Measurements from ENCODE around the gene ST8SIA2.

ST8SIA2 gene

DNA sequence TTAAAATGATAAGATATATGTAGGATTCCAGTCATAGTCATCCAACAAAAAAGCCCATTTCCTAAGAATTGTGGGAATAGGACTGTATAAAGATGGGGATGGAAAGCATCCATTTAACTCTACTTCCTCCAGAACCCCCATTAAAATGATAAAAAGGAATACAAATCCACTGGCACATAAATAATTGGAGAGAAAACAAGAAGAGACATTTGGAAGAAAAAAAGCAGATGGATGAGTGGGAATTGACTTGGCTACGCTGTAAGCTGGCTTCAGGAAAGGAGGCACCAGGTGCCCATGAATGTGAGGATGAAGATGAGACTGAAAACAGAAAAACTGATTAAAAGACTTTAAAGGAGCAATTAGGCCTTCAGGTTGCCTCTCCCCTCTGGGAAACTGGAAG is 91.8 kb downstream of the ST8SIA2 start:
- Mint-ChIP-seq H3K27me3 (peaks cover 18% of the 10 kb centered on the region), H3K27ac (no peak overlapping the region), H3K4me1 (no peaks in the 10 kb centered on the region), H3K4me3 (no peak overlapping the region), H3K9me3 (peaks cover 0 to 12% of the 10 kb centered on the region in 2 donors)
- no peak for DNase-seq
- no peak for ATAC-seq

DNA sequence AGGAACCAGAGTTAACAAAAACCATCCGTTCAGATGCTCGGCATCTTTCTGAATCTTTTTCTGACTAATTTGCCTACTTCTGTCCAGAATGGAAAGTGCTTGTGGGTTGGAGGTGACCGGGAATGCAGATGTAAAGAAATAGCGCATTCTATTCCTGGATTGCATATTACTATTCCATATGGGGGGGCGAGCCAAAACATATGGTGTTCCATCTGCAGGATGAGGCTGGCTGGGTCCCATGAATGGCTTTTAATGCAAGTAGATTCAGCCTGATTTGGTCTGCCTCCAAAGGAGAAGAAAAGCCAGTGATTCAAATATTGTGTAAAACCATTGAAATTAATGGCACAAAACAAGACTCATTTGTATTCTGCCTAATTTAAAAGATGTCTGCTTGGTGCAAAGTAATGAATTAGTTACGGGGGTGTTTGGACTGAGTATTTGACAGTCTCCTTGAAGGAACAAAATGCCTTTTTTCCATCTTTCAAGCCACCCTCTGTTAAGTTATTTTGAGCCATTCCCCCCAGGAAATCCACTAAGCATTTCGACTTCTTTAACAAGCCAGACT is 99.0 kb downstream of the ST8SIA2 start:
- H3K27ac Mint-ChIP-seq, result no peak overlapping the region
- no peak overlapping the region for H3K4me3 Mint-ChIP-seq
- peaks cover 11 to 24% of the 10 kb centered on the region in 2 donors for H3K9me3 Mint-ChIP-seq
- H3K4me1 Mint-ChIP-seq, result no peaks in the 10 kb centered on the region
- ATAC-seq (no peak), DNase-seq (no peak)
- H3K27me3 Mint-ChIP-seq, result peaks cover 25% of the 10 kb centered on the region

DNA sequence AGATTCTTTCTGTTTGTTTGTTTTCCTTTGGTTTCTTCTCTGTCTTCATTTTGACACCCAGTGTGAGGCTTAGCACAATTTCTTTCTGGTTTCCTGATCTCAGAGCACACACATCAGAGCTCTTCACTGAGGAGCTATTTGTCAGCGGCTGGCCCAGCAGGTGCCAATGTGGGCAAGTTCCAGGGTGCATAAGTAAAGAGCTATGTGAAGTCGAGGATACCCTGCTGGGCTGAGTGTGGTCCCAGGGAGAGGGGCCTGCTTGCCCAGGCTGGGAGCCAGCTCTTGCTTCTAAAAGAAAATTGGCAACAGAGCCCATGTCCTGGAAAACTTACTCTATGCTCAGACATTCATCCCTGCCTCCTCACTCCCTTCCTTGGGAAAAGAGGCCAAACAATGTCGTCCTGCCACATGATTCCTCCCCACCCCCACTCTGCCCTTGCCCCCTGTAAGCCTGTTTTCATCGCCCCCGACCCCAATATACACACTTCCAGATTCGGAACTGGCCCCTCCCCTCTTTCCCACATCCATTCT is 101.2 kb downstream of the ST8SIA2 start:
- no peak for DNase-seq
- H3K9me3 Mint-ChIP-seq, result peaks cover 11 to 22% of the 10 kb centered on the region in 2 donors
- H3K27me3 Mint-ChIP-seq, result peaks cover 25% of the 10 kb centered on the region
- H3K4me1 Mint-ChIP-seq, result no peaks in the 10 kb centered on the region
- no peak overlapping the region for H3K27ac Mint-ChIP-seq
- no peak for ATAC-seq
- no peak overlapping the region for H3K4me3 Mint-ChIP-seq

DNA sequence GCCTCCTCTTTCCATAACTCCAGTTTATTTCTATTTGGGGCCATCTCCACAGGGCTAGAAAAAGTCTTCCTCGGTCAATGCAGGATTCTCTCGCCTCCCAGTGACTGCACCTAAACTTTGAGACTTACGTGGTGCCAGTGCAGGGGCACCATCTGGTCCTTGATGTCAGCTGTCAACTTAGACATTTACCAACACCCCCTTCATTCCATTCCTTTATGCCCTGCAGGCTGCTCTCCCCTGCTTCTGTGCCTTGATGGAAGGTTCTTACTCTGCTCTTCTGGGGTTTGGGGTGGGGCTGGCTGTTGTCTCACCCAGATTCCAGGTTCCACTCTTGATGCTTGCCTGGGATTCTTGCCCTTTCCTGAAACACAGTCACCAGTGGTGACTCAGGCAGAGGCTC is 101.8 kb downstream of the ST8SIA2 start:
- H3K4me1 Mint-ChIP-seq, result no peaks in the 10 kb centered on the region
- no peak overlapping the region for H3K27ac Mint-ChIP-seq
- no peak overlapping the region for H3K4me3 Mint-ChIP-seq
- H3K9me3 Mint-ChIP-seq, result peaks cover 11 to 16% of the 10 kb centered on the region in 2 donors
- ATAC-seq, result no peak
- DNase-seq, result no peak
- peaks cover 25% of the 10 kb centered on the region for H3K27me3 Mint-ChIP-seq

DNA sequence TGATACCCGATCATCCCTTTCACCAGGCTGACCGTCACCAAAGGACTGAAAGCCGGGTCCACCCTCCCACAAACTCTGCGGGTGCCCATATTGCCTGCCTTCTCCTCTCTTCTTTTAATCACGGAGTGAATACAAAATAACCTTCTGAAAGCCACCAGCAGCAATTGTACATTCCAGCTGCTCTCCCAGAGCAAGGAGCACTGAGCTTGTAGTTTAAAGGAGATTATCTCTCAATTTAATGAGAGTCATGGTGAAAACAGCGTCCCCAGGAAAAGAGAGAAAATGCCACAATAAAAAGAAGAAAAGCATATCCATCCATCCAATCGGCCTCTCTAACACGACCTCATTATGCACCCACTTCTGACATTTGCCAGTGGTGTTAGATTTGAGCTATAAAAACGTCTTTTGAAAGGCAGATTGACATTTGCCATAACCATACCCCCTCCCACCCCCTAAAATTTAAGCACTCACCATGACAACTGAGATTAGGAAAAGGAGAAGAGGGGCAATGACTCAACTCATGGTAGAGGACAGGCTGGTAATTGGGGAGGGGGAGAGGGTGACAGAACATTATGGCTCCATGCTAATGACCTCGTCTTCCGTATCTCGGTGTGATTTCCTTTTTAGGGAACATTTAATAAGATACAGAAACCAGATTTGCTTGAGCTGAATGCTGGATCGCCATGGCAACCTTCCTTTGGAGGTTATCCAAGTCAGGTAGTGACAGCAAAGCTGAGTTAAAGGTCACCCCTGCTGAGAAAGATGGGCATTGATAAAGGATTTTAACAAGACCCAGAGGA is 106.2 kb downstream of the ST8SIA2 start:
- H3K27me3 Mint-ChIP-seq, result peaks cover 22% of the 10 kb centered on the region
- H3K4me3 Mint-ChIP-seq, result no peak overlapping the region
- H3K4me1 Mint-ChIP-seq, result no peaks in the 10 kb centered on the region
- ATAC-seq (no peak), DNase-seq (no peak)
- H3K27ac Mint-ChIP-seq, result no peak overlapping the region
- no peaks in the 10 kb centered on the region for H3K9me3 Mint-ChIP-seq

DNA sequence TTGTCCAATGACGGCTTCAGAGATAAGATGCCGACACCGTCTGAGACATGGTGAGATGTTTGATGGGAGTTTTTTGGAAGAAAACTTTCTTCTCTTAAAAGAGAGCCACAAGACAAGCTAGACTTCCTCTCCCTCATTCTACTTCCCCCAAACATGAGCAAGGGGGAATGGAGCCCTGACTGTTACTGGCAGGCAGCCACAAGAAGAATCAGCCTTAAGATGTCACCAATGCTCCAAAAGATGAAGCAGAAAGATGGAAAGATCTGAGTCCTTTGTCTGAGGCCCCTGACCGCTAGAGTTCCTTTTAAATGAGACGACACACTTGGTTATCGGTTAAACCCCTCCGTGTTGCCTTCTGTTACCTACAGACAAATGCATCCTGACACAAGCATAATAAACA is 108.7 kb downstream of the ST8SIA2 start:
- no peak for ATAC-seq
- peaks cover 6% of the 10 kb centered on the region for H3K27me3 Mint-ChIP-seq
- H3K9me3 Mint-ChIP-seq, result peaks cover 8 to 10% of the 10 kb centered on the region in 2 donors
- DNase-seq, result no peak
- no peak overlapping the region for H3K4me3 Mint-ChIP-seq
- no peaks in the 10 kb centered on the region for H3K4me1 Mint-ChIP-seq
- H3K27ac Mint-ChIP-seq, result no peak overlapping the region

DNA sequence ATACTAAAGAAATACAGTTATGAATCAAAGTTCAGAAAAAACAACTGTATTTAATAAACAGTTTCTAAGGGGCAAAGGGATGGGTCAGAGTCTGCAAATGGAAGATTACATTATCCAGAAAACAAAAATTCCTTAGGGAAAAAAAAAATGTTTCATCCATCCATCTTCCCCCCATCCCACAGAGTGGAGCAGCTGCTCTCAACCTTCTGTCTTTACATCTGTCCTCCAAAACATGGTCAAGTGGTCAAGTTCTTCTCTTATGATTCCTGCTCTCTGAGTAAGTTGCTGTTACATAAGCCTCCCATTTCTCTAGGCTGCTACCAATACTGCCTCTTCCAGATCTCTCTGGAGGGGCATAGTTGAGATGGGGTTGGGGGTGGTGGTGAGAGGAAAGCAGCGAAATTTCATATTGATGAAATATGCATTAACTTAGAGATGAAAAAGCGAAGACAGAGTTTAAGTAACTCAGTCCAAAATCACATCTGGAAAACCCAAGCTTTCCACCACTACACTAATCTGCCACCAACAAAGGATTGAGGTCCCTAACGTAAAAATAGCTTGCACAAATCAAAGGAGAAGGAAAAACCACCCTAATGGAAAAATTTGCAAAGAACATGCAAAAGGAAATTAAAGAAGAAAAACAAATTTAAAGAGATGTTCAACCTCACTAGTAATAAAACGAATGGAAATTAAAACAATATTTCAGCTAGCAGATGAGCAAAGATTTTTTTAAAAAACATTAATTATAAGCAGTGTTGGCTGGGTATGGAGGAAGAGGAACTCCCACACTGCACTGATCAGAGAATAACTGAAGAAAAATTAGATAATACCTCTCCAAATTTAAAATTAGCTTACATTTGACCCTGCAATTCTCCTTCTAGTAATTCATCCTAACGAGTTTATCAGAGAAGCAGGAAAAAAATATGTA is 109.5 kb downstream of the ST8SIA2 start:
- peaks cover 6% of the 10 kb centered on the region for H3K27me3 Mint-ChIP-seq

DNA sequence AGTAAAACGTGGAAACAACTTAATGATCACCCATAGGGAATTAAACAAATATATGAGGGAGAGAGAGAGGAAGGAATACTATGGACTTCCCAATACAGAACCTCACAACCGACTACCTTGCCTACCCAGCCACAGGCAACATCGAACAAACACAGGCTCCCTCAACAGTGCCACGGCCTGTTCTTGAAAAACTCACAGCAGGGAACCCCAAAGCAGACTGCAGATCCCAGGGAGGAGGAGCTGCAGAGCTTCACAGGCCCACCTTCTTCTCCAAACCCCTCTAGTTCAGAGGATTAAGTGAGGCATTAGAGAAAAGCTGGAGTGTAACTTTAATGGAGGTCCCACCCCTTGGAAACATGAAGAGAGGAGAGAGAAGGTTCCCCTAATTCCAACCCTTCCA is 110.2 kb downstream of the ST8SIA2 start:
- DNase-seq (no peak), ATAC-seq (no peak)
- no peak overlapping the region for H3K27ac Mint-ChIP-seq
- H3K27me3 Mint-ChIP-seq, result peaks cover 6% of the 10 kb centered on the region
- peaks cover 8 to 10% of the 10 kb centered on the region in 2 donors for H3K9me3 Mint-ChIP-seq
- no peak overlapping the region for H3K4me3 Mint-ChIP-seq
- H3K4me1 Mint-ChIP-seq, result no peaks in the 10 kb centered on the region

More for the DNA sequence above, 109.5 kb downstream of the ST8SIA2 start:
- no peak overlapping the region for H3K27ac Mint-ChIP-seq
- no peak overlapping the region for H3K4me3 Mint-ChIP-seq
- DNase-seq, result no peak
- H3K9me3 Mint-ChIP-seq, result peaks cover 8 to 10% of the 10 kb centered on the region in 2 donors
- no peak for ATAC-seq
- no peaks in the 10 kb centered on the region for H3K4me1 Mint-ChIP-seq

DNA sequence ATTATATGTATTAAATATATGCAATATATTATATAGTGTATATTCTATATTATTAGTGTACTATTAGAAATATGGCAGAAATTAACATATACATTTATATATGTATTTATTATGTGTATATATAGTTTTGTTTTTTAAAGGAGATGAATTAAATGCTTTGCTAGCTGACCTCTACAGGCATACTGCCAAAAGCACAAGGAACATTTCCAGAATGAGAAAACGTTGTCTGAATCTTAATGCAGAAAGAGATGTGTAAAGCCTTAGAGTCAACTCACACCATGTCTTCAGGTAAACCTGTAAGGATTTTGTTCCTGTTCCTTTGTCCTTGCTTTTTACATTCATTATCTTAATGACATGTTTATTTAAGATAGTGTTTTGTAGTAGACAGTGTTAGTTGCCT is 111.9 kb downstream of the ST8SIA2 start:
- H3K4me1 Mint-ChIP-seq, result no peaks in the 10 kb centered on the region
- no peak overlapping the region for H3K4me3 Mint-ChIP-seq
- peaks cover 6% of the 10 kb centered on the region for H3K27me3 Mint-ChIP-seq
- peaks cover 8 to 10% of the 10 kb centered on the region in 2 donors for H3K9me3 Mint-ChIP-seq
- ATAC-seq, result no peak
- no peak for DNase-seq
- no peak overlapping the region for H3K27ac Mint-ChIP-seq

DNA sequence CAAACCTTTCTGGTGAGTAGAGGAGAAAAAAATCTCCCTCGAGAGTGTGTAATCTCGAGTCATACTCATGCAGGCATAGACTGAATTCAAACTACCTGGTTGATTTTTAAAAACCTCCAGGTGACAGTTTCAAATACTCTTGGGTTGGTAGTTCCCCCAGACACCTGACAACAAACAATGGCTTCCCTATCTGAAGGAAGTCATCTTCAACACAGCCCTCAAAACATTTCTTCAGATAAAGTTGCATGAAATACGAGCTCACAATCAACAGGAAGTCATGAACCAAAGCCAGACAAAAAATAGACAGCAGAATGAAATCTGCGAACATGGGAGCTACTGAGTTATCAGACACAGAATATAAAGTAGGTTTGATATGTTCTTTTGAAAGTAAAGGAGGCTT is 112.8 kb downstream of the ST8SIA2 start:
- Mint-ChIP-seq H3K27ac (no peak overlapping the region), H3K4me1 (no peaks in the 10 kb centered on the region), H3K27me3 (peaks cover 6% of the 10 kb centered on the region), H3K9me3 (peaks cover 8 to 10% of the 10 kb centered on the region in 2 donors), H3K4me3 (no peak overlapping the region)
- no peak for ATAC-seq
- DNase-seq, result no peak

DNA sequence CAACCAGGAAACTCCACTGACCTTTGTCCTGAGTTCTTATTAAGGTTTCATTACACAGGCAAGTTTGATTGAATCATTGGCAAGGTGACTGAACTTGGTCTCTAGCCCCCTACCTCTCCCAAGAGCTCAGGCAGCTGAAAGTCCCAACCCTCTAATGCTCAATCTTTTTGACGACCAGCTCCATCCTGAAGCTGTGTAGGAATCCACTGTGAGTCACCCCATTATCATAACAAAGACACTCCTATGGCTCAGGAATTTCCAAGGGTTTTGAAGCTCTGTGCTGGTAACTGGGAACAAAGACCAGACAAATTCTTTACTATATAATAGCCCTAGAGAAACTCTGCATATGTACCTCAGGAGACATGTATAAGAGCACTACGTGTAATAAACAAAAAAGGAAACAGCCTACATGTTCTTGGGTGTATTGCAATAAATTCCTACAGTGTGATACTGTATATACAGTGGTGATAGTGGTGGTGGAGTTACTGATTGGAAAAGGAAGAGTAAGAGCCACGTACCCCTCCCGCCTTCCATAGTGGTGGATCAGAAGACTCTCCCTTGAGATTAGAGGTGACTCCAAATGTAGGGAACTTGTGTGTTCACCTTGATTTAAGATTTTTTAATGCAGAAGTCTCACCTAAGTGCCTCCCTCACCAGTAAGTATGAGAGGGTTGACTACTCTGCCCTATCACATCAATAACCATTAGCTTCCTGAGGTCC is 116.6 kb downstream of the ST8SIA2 start:
- Mint-ChIP-seq H3K9me3 (peaks cover 8 to 10% of the 10 kb centered on the region in 2 donors), H3K4me1 (no peaks in the 10 kb centered on the region), H3K4me3 (no peak overlapping the region), H3K27me3 (no peaks in the 10 kb centered on the region), H3K27ac (no peak overlapping the region)
- DNase-seq (no peak), ATAC-seq (no peak)
